Gastrocnemius medialis (tissue), 4 donors: ENCODE results near the gene CCDC88A. TPM values are rescaled to one million over a fixed set of nuclear protein-coding genes. Genes with fewer than 3 reads are reported as not detected.

Experiments
- ATAC-seq, 2 donors: fragments of 150-250 bp; one replicate each; pipeline ENCODE4 v1.9.1; 2016
- DNase-seq, 2 donors: peaks; one replicate each; pipeline ENCODE4 v3.0.0-alpha.2; 2019
- H3K27ac ChIP-seq, 4 donors: fragments of 200-600 bp; sonication (generic); 1 replicate in 1 of 4; 2 replicates in 3 of 4; pipeline ENCODE4 v1.5.1; 2016 to 2018; ENCODE audit warnings: mild to moderate bottlenecking in 2 of 4, moderate library complexity in 1 of 4
- H3K27me3 ChIP-seq, 3 donors: fragments of 200-600 bp; sonication (generic) in 2 of 3; 1 replicate in 1 of 3; 2 replicates in 2 of 3; pipeline versions ENCODE4 v1.5.1 to v1.6.0; 2016 to 2019; ENCODE audit warnings: mild to moderate bottlenecking in 1 of 3, moderate library complexity in 1 of 3
- H3K36me3 ChIP-seq, 2 donors: fragments of 200-600 bp; sonication (generic) in 1 of 2; one replicate each; pipeline ENCODE4 v1.5.1; 2017 to 2018
- H3K4me1 ChIP-seq, 2 donors: fragments of 200-600 bp; sonication (generic) in 1 of 2; one replicate each; pipeline ENCODE4 v1.5.1; 2016 to 2017; ENCODE audit warnings: mild to moderate bottlenecking in 2 of 2
- H3K4me3 ChIP-seq, 4 donors: fragments of 200-600 bp; sonication (generic) in 3 of 4; 1 replicate in 1 of 4; 2 replicates in 3 of 4; pipeline ENCODE4 v1.5.1; 2016 to 2019; ENCODE audit warnings: mild to moderate bottlenecking in 2 of 4
- H3K9me3 ChIP-seq, 3 donors: fragments of 200-600 bp; sonication (generic) in 2 of 3; 1 replicate in 1 of 3; 2 replicates in 2 of 3; pipeline ENCODE4 v1.5.1; 2016 to 2019
- CTCF ChIP-seq, 5 experiments: fragments of 450-650 bp in 3 of 5; fragments of 200-600 bp in 2 of 5; sonication (generic) in 2 of 5; IDR thresholded peaks in 4 of 5; conservative IDR thresholded peaks in 1 of 5; 1 replicate in 4 of 5; 2 replicates in 1 of 5; pipeline ENCODE4 v1.5.1; 2016 to 2019; ENCODE audit warnings: antibody characterized with exemption in 5 of 5, mild to moderate bottlenecking in 3 of 5, moderate library complexity in 3 of 5
- POLR2A ChIP-seq, 2 donors: fragments of 450-650 bp; IDR thresholded peaks; one replicate each; pipeline ENCODE4 v1.6.1; 2017; ENCODE audit warnings: antibody characterized with exemption in 2 of 2, mild to moderate bottlenecking in 2 of 2, moderate library complexity in 2 of 2
- in situ Hi-C, 4 donors: fragments of 200-750 bp; cut with MboI; loops; one replicate each; pipeline versions ENCODE4 v1.15.0 to v1.8.0; 2017; ENCODE audit warnings: low sequenced_read_pairs in 4 of 4
- intact Hi-C: fragments of 100-400 bp; cut with DNase I; formaldehyde crosslinking; loops from one replicate; pipeline ENCODE4 v1.15.1; 2023; ENCODE audit warnings: low total_unique reads
- total RNA-seq, 4 donors: library from RNA; depleted of rRNA; stranded (reverse); fragments of >200 nt; gene quantifications; one replicate each; pipeline versions ENCODE4 v1.1.0 to v1.2.3, GENCODE V29; 2016

CCDC88A gene
- total RNA-seq, 4 donors from 2014 or later: 12.9 to 28.7 (median 19.4) TPM

DNA sequence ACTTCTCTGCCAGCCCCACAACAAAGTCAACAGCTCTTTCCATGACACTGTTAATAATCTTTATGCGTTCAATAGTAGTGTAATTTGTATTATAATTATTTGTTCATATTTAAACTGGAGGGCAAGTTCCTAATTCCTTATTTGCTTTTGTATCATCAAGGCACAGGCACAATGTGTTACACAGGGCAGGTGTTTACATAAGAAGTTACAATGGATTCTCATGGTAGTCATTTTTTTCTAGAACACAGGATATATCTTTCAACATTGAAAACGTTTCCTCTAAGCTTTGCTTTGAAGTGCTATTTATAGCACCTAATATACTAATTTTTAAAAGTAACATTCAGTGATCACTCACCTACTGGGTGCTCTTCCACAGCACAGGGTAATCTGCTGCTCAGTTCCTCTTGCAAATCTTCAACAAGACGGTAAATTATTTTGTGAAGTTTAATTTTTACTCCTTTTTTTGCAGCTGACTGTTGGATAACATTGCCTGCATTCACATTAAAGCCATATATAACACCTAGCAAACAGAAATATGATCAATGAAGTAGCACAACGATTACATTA lies 179.9 kb downstream of the CCDC88A start:
- Histone ChIP-seq H3K27me3 (no peaks in the 10 kb centered on the region), H3K27ac (no peak overlapping the region), H3K9me3 (no peaks in the 10 kb centered on the region), H3K36me3 (peaks cover 0 to 94% of the 10 kb centered on the region in 2 donors), H3K4me3 (no peak overlapping the region), H3K4me1 (peaks cover 0 to 2% of the 10 kb centered on the region in 2 donors)
- in situ Hi-C loops (no loop called here), intact Hi-C loops (loop anchor here (10.0 kb wide), 1 partner anchor 375 kb away; the partner anchor contains the start of gene PPP4R3B)
- ATAC-seq (no peak), DNase-seq (no peak)
- TF ChIP-seq POLR2A (IDR thresholded peaks at IDR 0.05) (no peak), CTCF (IDR thresholded peaks at IDR 0.05 in 4 of 5, conservative IDR thresholded peaks at IDR 0.05 in 1 of 5) (no peak)

Other genes with a start within 250 kb of the CCDC88A start
- 1 to 10 TPM in 1 of 4 donors, under 1 TPM in 2, not detected in 1; 0.46 to 4.9 (median 0.85) TPM for gene CLHC1, start 187.6 kb downstream of the CCDC88A start, total RNA-seq
- gene RPS27A, start 187.2 kb downstream of the CCDC88A start, total RNA-seq: 1,000 to 10,000 TPM in 1 of 4 donors, 100 to 1,000 TPM in 3; 884 to 1,266 (median 965) TPM
- gene MTIF2, start 150.6 kb downstream of the CCDC88A start, total RNA-seq: 10 to 100 TPM; 23.0 to 42.5 (median 34.7) TPM
- gene CFAP36, start 99.9 kb upstream of the CCDC88A start, total RNA-seq: 10 to 100 TPM in 1 of 4 donors, 1 to 10 TPM in 3; 4.0 to 14.5 (median 5.6) TPM
- 10 to 100 TPM; 20.6 to 30.3 (median 25.4) TPM for gene PPP4R3B, start 197.8 kb upstream of the CCDC88A start, total RNA-seq